NCI-H748 (cell line): Measurements from ENCODE around the gene POLR3K.
"Not testable (repeated sequence)": the region's sequence is repeated elsewhere in the genome, so short reads cannot be mapped to it uniquely, and the experiment has no call there.

Experiments
- DNase-seq: peaks from one replicate; lab custom pipeline; 2025; ENCODE audit not compliant: unreplicated experiment; lab: John Stamatoyannopoulos, UW

The POLR3K gene

GRCh38 chr16:47234-47633 is 6.2 kb downstream of the POLR3K start:
- DNase-seq, result no peak

GRCh38 chr16:46510-46909 is 6.9 kb downstream of the POLR3K start:
- DNase-seq, result not testable (repeated sequence)

GRCh38 chr16:45454-45853 is 8.0 kb downstream of the POLR3K start:
- DNase-seq, result peak; percentile 31

GRCh38 chr16:44655-45054 is 8.8 kb downstream of the POLR3K start:
- no peak for DNase-seq

- no peak for DNase-seq
Measured at GRCh38 chr16:43294-43693, 10.1 kb downstream of the POLR3K start.

- DNase-seq, result no peak
Measured at GRCh38 chr16:42691-43090, 10.7 kb downstream of the POLR3K start.

- no peak for DNase-seq
Measured at GRCh38 chr16:42069-42457, 11.3 kb downstream of the POLR3K start.

- DNase-seq, result no peak
Measured at GRCh38 chr16:41439-42068, 11.9 kb downstream of the POLR3K start.

GRCh38 chr16:38941-39892 is 14.2 kb downstream of the POLR3K start:
- no peak for DNase-seq

- DNase-seq, result not testable (repeated sequence)
Measured at GRCh38 chr16:38206-38605, 15.2 kb downstream of the POLR3K start.

- DNase-seq, result no peak
Measured at GRCh38 chr16:37511-37910, 15.9 kb downstream of the POLR3K start.

- DNase-seq, result no peak
Measured at GRCh38 chr16:36336-36984, 16.9 kb downstream of the POLR3K start.

- DNase-seq, result no peak
Measured at GRCh38 chr16:35678-36305, 17.6 kb downstream of the POLR3K start.

GRCh38 chr16:35011-35677 is 18.3 kb downstream of the POLR3K start:
- no peak for DNase-seq

GRCh38 chr16:34648-34987 is 18.8 kb downstream of the POLR3K start:
- DNase-seq, result no peak

- no peak for DNase-seq
Measured at GRCh38 chr16:33877-34647, 19.3 kb downstream of the POLR3K start.

- not testable (repeated sequence) for DNase-seq
Measured at GRCh38 chr16:33154-33876, 20.1 kb downstream of the POLR3K start.

- not testable (repeated sequence) for DNase-seq
Measured at GRCh38 chr16:30627-31026, 22.8 kb downstream of the POLR3K start.

GRCh38 chr16:25926-26348 is 27.5 kb downstream of the POLR3K start:
- not testable (repeated sequence) for DNase-seq
